Gastrocnemius medialis (tissue), 4 donors: ENCODE measurements around the gene MACROD2.

Source experiments
- CTCF ChIP-seq, 5 experiments: fragments of 450-650 bp in 3 of 5; fragments of 200-600 bp in 2 of 5; sonication (generic) in 2 of 5; IDR thresholded peaks in 4 of 5; conservative IDR thresholded peaks in 1 of 5; 1 replicate in 4 of 5; 2 replicates in 1 of 5; pipeline ENCODE4 v1.5.1; 2016 to 2019; ENCODE audit warnings: antibody characterized with exemption in 5 of 5, mild to moderate bottlenecking in 3 of 5, moderate library complexity in 3 of 5
- POLR2A ChIP-seq, 2 donors: fragments of 450-650 bp; IDR thresholded peaks; one replicate each; pipeline ENCODE4 v1.6.1; 2017; ENCODE audit warnings: antibody characterized with exemption in 2 of 2, mild to moderate bottlenecking in 2 of 2, moderate library complexity in 2 of 2

GRCh38 chr20:14245368-14245970 is 250.2 kb downstream of the MACROD2 start:
- TF ChIP-seq CTCF (IDR thresholded peaks at IDR 0.05 in 4 of 5, conservative IDR thresholded peaks at IDR 0.05 in 1 of 5) (no peak), POLR2A (IDR thresholded peaks at IDR 0.05) (no peak)
